GM18861 (cell line): Measurements from ENCODE around the gene NCLN.
A peak's percentile ranks its signal among the peaks of the same experiment; 100 is the strongest.
"Not testable (repeated sequence)": the region's sequence is repeated elsewhere in the genome, so short reads cannot be mapped to it uniquely, and the experiment has no call there.

ENCODE experiments used
- ATAC-seq: cut with Tn5 transposase; IDR thresholded peaks from one replicate; pipeline ENCODE4 v1.9.1; 2021; ENCODE audit not compliant: unreplicated experiment

Gene NCLN

DNA sequence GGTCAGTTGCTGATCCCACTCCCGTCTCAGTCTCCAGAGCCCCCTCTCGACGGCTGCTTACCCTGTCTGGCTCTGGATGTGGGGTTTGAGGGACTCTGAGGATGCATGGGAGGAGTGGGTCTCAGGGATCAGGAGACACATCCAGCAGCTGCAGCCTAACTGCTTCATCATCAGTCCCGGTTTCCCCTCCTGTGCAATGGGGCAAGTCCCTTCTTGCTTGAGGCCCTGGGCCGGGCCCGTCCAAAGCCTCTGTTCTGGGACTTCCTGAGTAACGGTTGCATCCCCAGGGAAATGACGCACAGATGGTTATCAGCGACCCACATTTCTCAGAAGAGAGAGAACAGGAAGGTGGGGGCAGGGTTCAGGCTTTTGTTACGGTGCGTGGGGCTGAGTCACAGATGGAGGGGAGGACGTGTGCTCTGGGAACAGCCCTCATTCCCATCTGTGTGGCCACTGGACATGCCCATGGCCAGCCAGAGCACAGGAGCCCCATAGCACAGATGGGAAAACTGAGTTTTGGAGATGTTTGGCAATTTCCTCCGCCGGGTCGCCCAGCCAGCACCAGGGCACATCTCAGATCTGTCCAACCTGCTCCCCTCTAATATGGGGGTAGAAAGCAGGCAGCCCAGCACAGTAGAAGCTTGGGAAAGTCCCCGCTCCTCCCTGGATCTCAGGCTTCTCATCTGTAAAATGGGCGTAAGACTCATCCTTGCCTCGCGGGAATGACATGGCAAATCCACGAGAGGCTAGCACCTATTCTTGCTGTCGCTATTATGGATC is 30.6 kb upstream of the NCLN start:
- ATAC-seq: peak; percentile 71

DNA sequence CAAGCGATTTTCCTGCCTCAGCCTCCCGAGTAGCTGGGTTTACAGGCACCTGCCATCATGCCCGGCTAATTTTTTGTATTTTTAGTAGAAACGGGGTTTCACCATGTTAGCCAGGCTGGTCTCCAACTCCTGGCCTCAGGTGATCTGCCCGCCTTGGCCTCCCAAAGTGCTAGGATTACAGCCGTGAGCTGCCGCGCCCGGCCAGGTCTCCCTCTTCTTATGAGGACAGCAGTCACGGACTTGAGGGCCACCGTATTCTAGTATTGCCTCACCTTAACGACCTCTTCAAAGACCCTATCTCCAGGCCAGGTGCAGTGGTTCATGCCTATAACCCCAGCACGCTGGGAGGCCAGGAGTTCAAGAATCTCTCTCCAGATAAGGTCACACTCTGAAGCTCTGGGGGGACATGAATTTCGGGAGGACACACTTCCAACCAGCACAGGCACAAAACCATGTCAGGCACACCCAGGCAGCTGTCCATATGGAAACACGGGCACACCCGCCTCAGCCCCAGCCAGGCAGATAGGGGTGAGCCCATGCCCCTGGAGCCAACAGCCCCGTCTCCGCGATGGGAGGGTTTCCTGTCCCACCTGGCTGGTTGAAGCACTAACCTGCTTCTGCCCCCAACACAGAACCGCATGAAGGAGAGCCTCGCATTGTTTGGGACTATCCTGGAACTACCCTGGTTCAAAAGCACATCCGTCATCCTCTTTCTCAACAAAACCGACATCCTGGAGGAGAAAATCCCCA is 28.5 kb upstream of the NCLN start:
- ATAC-seq: no peak

DNA sequence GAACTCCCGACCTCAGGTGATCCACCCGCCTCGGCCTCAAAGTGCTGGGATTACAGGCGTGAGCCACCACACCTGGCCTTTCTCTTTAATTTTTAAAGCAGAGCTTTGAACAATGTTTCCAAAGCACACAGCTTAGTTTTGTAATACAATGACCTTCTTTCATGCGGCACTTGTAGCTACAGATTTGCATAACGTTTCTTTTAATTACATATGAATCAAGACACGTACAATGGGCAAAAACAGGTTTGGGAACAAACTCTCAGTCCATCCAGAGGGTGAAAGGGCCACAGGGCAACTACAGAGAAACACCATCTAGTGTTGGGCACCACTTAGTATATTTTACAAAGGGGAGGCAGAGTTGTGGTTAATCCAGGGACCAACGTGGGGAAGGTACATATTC is 26.2 kb upstream of the NCLN start:
- ATAC-seq: no peak

DNA sequence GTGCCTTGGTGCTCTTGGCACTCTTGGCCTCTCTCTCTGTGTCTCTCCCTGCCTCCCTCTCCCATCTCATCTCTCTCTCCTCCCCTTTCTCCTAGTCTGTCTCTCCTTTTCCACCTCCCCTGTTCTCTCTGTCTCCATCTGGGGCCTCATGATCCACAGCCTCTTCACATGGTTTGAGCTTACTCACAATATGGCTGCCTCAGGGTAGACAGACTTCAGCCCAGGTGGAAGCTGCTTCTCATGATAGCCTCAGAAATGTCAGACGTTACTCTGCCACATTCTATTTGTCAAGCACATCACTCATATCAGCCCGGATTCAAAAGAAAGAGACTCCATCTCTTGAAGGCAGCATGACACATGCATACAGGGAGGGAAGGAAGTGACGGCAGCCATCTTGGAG is 25.5 kb upstream of the NCLN start:
- no peak for ATAC-seq

DNA sequence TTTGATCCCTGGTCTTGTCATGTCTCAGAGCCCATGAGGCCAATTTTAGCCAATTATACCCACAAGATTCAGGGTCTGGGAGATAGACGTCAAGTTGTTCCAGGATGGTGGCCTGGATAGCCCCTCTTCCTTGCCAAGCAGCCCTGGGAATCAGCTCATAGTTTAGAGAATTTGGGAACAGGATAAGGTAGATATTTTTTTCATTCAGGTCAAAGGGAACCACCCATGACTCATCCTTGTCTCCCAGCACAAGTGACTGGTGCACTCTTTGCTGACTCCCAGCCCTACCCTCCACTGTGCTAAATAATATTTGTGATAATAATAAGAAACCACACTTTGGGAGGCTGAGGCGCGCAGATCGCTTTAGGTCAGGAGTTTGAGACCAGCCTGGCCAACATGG is 24.3 kb upstream of the NCLN start:
- ATAC-seq: no peak

DNA sequence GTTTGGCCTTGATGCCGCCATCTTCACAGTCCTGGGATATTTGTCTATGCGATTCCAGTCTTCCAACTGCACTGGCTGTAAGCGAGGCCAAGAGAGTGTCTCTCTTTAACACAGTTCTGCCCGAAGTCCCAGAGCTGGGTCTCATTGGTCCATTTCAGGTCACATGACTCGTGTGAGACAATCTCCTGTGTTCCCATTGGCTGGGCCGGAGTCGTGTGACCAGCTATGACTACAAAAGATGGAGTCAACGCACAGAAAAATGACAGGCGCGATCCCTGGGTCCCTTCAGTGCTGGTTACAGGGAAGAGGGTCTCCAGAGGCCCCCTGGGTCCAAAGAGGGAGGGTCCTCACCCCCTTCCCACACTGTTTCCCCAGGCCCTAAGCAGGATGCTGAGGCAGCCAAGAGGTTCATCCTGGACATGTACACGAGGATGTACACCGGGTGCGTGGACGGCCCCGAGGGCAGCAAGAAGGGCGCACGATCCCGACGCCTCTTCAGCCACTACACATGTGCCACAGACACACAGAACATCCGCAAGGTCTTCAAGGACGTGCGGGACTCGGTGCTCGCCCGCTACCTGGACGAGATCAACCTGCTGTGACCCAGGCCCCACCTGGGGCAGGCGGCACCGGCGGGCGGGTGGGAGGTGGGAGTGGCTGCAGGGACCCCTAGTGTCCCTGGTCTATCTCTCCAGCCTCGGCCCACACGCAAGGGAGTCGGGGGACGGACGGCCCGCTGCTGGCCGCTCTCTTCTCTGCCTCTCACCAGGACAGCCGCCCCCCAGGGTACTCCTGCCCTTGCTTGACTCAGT is 23.1 kb upstream of the NCLN start:
- no peak for ATAC-seq

DNA sequence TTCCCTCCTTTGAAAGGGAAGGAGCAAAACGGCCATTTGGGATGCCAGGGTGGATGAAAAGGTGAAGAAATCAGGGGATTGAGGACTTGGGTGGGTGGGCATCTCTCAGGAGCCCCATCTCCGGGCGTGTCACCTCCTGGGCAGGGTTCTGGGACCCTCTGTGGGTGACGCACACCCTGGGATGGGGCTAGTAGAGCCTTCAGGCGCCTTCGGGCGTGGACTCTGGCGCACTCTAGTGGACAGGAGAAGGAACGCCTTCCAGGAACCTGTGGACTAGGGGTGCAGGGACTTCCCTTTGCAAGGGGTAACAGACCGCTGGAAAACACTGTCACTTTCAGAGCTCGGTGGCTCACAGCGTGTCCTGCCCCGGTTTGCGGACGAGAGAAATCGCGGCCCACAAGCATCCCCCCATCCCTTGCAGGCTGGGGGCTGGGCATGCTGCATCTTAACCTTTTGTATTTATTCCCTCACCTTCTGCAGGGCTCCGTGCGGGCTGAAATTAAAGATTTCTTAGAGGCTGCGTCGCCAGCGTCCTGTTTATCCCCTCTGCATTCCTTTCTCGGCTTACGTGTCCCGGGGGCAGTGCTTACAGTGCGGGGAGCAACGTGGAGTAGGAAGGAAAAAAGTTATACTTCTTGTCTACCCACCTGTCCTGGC is 22.4 kb upstream of the NCLN start:
- no peak for ATAC-seq

DNA sequence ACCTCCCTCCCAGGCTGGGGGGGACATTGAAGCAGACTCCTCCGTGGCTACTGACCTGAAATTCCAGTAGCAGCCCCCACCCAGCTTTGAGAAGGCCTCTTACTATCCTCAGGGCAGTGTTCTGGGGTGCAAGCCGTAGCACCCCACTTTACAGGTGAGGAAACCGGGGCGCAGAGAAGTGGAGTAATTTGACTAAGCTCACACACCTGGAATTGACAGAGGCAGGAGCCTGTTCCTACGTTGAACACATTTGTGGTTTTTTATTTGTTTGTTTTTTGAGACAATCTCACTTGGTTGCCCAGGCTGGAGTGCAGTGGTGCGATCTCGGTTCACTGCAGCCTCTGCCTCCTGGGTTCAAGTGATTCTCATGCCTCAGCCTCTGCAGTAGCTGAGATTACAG is 21.8 kb upstream of the NCLN start:
- no peak for ATAC-seq

DNA sequence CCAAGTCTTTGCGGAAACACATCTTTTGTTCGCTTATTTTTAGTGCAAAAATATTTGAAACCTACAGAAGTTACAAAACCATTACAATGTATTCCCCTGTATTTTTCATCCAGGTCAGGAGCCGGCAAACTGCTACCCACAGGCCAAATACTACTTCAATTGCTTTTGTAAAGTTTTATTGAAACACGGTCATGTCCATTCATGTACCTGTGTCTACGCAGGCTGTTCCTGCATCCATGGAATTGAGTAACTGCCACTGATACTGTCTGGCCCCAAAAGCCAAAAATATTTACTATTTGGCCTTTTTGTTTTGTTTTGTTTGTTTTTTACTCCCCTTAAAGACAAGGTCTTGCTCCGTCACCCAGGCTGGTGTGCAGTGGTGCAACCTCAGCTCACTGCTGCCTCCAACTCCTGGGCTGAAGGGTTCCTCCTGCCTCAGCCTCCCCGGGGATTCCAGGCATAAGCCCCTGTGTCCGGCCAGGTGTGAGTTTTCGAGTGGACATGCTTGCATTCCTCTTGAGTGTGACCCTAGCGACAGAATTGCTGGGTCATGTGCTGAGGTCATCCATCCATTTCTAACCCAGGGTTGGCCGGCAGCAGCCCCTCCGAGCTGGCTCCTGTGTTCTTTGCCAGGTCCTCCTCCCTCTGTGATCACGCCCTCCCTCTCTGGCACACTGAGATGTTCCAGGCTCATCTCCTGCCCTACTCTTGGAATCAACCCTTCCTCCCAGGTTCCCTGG is 18.0 kb upstream of the NCLN start:
- no peak for ATAC-seq

DNA sequence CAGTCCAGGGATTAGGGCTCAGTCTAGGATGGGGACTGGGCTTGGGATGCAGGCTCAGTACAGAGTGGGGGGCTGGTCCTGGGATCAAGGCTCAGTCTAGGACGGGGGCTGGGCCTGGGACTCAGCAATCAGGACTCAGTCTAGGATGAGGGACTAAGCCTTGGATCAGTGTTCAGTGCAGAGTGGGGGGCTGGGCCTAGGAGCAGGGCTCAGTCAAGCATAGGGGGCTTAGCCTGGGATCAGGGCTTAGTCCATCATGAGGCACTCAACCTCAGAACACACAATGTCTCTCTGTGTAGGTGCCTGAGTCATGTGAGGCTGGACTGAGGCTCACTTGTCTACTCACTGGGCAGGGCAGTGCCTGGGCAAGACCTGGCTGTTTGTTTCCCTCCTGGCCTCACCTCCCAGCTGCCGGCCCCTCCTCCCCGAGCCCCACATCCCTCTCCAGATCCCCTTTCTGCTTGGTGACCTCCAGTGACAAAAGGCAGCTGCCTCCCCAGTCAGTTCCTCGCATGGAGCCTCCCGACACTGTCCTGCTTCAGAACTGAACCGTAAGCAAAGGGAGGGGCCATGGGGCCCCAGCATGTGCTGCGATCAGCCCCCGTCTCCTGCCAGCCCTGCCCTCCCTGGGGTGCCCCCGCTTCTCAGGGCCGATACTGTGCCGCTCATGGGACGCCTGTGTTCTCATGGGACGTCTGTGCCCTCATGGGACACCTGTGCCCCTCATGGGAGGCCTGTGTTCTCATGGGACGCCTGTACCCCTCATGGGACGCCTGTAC is 13.6 kb upstream of the NCLN start:
- no peak for ATAC-seq

DNA sequence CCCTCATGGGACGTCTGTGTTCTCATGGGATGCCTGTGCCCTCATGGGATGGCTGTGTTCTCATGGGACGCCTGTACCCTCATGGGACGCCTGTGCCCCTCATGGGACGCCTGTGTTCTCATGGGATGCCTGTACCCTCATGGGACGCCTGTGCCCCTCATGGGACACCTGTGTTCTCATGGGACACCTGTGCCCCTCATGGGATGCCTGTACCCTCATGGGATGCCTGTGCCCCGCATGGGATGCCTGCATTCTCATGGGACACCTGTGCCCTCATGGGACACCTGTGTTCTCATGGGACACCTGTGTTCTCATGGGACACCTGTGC is 13.1 kb upstream of the NCLN start:
- not testable (repeated sequence) for ATAC-seq

DNA sequence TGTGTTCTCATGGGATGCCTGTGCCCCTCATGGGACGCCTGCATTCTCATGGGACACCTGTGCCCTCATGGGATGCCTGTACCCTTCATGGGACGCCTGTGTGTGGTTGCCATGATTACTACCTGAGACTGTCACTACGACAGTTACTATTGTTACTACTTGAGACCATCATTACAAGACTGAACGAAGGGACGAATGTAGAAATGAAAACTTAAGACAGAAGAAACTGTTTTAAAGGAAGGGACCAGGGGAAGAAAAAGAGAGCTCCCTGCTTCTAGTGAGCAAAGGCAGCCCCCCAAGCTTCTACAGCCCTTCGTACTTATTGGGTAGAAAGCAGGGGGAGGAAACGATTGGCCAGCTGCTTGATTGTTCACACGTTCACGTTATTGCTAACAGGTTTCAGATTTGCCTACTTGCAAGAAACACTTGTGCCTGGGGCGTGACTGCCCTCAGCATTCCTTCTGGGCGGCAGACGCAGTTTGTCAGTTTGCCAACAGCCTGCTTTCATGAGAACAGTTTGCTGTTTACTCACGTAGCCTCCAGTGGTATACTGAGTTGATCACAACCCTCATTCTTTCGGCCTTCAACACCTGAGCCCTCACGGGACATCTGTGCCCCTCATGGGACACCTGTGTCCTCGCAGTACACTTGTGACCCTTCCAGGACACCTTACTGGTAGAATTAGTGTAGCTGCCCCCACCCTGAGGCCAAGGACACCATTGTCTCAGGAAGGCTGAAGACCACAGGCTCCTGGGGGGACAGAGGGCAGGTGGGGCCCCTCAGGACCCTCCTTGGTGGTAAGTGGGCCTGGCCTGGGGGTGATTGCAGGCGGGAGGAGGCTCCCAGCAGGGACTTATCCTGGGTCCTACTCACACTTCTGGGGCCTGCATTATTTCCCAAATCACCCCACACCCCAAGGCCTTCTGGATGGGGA is 9.7 kb upstream of the NCLN start:
- ATAC-seq: no peak

DNA sequence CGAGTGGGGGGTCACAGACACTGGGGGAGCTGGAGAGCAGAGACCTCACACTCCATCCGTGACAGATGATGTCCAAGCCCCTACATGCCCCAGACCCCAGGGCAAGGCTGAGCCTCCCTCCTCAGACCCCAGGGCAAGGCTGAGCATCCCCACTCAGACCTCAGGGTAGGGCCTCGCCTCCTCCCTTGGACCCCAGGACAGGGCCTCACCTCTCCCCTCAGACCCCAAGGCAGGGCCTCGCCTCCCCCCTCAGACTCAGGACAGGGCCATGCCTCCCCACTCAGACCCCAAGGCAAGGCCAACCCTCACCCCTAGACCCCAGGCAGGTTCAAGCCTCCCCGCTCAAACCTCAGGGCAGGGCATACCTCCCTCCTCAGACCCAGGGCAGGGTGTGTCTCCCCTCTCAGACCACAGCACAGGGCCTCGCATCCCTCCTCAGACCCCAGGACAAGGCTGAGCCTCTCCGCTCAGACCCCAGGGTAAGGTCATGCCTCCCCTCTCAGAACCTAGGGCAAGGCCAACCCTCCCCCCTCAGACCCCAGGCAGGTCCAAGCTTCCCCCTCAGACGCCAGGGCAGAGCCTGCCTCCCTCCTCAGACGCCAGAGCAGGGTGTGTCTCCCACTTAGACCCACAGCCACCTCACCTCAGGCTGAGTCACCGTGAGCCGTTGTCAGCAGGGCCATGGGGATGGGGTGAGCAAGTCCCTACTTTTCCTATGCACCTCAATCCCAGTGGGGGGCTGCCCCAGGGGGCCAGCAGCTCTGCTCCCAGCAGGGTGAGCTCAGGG is 8.8 kb upstream of the NCLN start:
- ATAC-seq: no peak

DNA sequence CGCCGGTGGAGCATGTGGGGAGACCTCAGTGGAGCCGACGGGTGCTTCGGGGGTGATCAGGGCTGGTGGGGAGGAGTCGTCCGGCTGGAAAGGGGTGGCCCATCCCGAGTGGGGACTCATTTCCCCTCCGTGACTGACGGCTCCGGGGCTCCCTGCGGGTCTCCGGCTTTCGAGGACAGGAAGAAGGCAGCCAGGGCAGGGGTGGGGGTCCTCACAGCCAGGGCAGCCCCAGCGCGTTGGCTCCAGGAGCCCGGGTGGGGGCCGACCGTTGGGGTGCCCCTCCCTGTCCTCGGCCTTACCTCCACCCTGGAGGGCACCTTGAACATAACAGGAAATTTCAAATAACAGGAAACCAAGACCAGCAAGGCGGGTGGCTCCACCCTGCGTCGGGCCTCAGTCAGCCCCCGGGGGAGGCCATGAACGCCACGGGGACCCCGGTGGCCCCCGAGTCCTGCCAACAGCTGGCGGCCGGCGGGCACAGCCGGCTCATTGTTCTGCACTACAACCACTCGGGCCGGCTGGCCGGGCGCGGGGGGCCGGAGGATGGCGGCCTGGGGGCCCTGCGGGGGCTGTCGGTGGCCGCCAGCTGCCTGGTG is 7.3 kb upstream of the NCLN start, which contains the start of gene S1PR4:
Gene S1PR4 (plus strand): TSS at position 393 of the 596 bp plus-strand sequence. CDS start 24 bp downstream, at position 417.
- ATAC-seq: peak; percentile 43

DNA sequence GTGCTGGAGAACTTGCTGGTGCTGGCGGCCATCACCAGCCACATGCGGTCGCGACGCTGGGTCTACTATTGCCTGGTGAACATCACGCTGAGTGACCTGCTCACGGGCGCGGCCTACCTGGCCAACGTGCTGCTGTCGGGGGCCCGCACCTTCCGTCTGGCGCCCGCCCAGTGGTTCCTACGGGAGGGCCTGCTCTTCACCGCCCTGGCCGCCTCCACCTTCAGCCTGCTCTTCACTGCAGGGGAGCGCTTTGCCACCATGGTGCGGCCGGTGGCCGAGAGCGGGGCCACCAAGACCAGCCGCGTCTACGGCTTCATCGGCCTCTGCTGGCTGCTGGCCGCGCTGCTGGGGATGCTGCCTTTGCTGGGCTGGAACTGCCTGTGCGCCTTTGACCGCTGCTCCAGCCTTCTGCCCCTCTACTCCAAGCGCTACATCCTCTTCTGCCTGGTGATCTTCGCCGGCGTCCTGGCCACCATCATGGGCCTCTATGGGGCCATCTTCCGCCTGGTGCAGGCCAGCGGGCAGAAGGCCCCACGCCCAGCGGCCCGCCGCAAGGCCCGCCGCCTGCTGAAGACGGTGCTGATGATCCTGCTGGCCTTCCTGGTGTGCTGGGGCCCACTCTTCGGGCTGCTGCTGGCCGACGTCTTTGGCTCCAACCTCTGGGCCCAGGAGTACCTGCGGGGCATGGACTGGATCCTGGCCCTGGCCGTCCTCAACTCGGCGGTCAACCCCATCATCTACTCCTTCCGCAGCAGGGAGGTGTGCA is 6.6 kb upstream of the NCLN start:
- ATAC-seq: peak; percentile 10

DNA sequence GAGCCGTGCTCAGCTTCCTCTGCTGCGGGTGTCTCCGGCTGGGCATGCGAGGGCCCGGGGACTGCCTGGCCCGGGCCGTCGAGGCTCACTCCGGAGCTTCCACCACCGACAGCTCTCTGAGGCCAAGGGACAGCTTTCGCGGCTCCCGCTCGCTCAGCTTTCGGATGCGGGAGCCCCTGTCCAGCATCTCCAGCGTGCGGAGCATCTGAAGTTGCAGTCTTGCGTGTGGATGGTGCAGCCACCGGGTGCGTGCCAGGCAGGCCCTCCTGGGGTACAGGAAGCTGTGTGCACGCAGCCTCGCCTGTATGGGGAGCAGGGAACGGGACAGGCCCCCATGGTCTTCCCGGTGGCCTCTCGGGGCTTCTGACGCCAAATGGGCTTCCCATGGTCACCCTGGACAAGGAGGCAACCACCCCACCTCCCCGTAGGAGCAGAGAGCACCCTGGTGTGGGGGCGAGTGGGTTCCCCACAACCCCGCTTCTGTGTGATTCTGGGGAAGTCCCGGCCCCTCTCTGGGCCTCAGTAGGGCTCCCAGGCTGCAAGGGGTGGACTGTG is 5.9 kb upstream of the NCLN start:
- ATAC-seq: no peak
